ENCODE measurements around the gene POLA2.
"Not testable (repeated sequence)": the region's sequence is repeated elsewhere in the genome, so short reads cannot be mapped to it uniquely, and the experiment has no call there.

Gene POLA2

DNA sequence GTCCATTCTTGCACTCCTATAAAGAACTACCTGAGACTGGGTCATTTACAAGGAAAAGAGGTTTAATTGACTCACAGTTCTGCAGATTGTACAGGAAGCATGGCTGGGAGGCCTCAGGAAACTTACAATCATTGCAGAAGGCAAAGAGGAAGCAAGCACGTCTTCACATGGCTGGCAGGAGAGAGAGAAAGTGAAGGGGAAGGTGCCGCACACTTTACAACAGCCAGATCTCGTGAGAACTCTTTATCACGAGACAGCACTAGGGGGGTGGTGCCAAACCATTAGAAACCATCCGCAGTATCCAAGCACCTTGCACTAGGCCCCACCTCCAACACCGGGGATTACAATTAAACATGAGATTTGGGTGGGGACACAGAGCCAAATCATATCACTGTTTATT, 19.4 kb upstream of the POLA2 start:
- DNase-seq = no peak

DNA sequence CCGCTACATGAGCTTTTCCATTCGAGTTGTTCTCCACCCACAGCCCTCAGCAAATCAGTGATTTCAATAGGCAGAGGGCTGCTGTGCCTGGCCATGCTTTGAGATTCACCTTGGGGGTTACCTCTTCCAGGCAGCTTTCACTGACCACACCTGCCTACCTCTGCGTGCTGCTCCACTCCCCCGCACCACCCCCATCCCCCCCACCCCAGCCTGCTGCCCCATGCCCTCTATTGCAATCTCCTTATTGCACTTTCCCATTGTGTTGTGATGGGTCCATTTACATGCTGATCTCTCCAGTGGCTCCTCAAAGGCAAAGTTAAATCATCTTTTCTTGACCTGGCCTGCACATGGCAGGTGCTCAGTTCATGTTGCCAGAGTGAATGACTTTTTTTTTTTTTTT, 18.0 kb upstream of the POLA2 start:
- no peak for DNase-seq

DNA sequence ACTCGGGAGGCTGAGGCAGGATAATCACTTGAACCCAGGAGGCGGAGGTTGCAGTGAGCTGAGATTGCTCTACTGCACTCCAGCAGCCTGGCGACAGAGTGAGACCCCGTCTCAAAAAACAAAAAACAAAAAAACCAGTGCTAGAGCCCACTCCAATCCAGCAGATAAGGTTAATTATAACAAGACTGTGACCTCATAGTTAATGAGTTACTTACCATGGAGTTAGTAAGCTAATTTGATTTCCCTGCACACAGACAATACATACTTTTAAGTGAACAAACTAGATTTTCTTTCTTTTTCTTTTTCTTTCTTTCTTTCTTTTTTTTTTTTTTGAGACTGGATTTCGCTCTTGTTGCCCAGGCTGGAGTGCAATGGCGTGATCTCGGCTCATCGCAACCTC, 16.7 kb upstream of the POLA2 start:
- not testable (repeated sequence) for DNase-seq

DNA sequence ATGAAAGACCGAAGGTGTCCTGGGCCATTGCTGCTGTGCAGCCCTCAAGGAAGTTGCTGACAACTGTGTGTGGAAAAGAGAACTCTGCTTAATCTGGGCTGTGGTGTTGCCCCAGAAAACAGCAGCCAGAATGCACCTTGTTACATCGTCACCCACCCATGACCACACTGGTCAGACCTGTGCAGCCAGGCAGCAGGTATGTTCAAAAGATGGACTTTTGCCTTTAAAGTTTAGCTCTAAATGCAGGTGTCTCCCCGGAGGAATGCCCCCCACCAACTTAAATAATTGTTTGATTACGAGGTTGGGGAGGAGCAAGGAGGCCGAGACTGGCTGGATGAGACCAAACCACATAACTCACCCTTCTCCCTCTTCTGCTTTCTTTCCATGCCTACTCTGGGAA, 15.3 kb upstream of the POLA2 start:
- DNase-seq = no peak

DNA sequence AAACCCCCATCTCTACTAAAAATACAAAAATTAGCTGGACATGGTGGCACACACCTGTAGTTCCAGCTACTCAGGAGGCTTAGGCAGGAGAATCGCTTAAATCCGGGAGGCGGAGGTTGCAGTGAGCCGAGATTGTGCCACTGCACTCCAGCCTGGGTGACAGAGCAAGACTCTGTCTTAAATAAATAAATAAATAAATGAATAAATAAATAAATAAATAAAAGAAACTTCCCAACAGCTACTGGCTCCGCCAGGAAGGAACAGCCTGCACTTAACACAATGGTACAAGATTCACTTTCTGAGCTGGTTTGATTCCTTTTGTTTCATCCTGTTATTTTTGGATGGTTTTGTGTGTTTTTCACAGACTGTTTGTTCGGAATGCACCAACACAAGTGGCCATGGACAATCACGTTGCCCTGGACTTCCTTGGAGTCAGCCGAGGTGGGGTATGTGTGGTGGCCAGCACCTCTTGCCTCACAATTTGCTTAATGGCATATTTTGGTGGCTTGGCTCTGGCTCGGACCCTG, 13.5 kb upstream of the POLA2 start:
- not testable (repeated sequence) for DNase-seq

DNA sequence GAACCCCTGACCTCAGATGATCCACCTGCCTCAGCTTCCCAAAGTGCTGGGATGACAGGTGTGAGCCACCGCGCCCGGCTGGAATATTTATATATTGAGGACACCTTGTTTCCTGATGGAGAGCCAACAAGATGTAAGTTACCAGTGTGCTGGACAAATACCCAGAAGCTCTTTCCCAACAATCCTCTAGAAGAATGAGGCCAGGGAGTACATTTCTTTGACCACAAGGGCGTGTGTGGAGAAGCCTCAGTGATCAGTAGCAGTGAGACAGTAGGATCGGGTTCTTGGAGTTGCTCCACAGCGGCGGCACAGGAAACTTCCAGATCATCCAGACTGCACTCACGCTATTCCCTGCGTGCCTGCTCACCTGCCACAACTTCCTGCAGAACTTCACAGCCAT, 10.3 kb upstream of the POLA2 start:
- no peak for DNase-seq

DNA sequence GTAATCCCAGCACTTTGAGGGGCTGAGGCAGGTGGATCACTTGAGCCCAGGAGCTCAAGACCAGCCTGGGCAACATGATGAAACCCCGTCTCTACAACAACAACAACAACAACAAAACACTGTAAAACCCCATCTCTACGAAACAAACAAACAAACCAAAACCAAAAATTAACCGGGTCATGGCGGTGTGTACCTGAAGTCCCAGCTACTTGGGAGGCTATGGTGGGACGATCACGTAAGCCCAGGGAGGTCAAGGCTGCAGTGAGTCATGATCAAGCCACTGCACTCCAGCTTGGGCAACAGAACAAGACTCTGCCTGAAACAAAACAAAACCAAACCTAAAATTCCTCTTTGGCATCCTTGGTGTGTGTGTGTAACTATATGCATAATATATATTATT, 7.0 kb upstream of the POLA2 start:
- DNase-seq = no peak

DNA sequence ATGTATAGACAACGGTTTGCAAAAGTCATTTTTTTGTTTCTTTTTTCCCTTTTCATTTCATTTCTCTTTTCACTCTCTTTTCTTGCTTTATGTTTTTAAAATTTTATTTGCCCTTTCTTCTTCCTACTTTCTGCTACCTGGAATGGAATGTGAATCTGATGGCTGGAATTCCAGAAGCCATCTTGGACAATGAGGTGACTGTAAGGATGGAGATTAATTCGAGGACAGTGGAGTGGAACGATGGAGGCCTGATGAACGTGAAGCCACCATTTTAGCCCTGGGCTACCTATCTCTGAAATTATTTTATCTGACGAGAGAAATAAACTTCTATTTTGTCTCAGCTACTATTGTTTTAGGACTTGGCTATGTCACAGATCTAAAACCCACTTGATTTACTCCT, 2.8 kb upstream of the POLA2 start:
- DNase-seq = no peak

DNA sequence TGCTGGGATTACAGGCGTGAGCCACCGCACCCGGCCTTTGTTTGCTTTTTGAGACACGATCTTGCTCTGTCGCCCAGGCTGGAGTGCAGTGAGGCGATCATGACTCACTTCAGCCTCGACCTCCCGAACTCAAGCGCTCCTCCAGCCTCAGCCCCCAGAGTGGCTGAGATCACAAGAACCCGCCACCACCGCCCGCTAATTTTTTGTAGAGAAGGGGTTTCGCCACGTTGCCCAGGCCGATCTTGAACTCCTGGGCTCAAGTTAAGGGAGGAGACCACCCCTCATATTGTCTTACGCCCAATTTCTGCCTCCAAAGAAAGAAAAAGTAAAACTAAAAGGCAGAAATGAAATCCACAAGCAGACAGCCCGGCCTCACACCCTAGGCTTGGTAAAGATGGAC, 1.5 kb upstream of the POLA2 start:
- DNase-seq = no peak

DNA sequence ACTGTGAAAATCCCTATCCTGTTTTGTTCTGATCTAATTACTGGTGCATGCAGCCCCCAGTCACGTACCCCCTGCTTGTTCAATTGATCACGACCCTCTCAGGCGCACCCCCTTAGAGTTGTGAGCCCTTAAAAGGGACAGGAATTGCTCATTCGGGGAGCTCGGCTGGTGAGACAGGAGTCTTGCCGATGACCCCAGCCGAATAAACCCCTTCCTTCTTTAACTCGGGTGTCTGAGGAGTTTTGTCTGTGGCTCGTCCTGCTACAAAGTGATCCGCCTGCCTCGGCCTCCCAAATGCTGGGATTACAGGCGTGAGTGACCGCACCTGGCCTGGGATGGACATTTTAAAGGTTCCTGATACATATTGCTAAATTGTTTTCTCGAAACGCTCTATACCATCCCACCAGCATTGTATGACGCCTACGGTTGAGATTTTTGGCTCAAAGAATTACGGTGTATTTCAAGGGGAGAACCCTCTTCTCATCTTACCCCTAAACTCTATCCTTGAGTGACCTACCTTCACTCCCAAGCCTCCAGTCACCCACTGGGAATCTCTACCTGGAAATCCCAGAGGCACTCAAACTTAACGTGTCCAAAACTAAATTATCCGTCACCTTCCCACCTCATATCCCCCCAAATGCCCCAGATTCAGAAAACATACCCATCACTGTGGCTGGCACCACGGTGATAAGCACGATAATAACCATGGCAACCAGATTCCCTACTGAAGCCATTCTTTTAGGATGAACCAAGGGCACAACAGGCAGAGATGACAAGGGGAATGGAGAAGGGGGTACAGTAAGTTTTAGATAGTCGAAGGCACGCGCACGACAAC, 789 bp upstream of the POLA2 start:
- DNase-seq = no peak

DNA sequence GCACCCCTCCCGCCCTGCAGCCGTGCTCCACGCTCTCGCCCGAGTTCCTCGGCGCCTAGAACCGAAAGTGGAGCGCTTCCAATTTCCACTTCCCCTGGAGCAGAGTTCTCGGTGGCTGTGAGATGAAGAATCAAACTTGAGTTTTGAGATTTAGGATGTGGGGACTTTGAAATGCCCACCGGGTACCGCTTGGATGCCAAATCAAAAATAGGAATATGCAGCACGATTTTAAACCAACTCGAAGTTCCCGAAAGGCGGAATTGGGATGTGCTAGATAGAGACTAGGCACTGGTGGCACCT, 569 bp downstream of the POLA2 start:
- peak in 1 of 2 donors; percentile 51 for DNase-seq

DNA sequence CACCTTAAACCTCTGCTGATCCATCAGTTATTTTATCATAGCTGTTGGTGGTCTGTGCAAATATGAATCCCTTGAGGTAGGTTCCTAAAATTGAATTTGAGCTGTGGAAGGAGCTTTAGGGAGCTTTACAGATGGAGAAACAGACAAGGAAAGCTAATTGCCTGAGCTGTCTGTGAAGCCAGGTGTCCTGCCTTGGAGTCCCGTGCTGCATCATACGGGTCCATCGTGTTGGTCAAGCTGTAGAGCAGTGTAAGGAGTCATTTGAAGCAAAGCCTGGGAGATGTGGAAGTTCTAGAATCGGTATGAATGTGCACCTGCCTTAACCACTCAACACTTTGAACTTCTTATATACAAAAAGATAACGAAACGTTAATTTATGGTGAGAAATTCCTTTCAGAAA, 1.0 kb downstream of the POLA2 start:
- no peak for DNase-seq

DNA sequence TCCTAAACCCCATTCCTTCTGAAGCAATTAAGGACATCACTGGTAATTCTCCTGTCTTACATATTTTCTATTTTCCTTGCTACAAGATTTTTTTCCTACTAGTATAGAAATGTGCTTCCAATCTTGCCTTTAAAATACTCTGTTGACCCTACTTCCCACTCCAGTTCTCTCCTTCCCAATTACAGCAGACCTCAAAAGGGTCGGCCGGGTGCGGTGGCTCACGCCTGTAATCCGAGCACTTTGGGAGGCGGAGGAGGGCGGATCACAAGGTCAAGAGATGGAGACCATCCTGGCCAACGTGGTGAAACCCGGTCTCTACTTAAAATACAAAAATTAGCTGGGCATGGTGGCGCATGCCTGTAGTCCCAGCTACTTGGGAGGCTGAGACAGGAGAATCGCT, 3.0 kb downstream of the POLA2 start:
- not testable (repeated sequence) for DNase-seq

DNA sequence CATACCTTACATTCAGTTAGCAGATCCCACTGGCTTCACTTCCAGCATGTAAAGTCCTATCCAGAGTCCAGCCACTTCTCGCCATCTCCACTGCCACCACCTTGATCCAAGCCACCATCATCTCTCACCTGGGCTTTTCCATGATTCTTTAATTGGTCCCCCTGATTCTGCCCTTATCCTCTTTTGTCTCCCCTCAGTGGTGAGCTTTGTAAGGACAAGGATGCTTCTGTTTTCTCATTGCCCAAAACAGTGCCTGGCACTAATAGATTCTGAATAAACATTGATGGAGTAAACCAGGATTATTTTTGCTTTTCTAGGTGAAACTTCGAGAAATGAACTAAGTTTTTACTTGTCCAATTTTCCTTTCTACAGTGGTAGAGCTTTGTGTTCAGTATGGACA, 4.4 kb downstream of the POLA2 start:
- no peak for DNase-seq

DNA sequence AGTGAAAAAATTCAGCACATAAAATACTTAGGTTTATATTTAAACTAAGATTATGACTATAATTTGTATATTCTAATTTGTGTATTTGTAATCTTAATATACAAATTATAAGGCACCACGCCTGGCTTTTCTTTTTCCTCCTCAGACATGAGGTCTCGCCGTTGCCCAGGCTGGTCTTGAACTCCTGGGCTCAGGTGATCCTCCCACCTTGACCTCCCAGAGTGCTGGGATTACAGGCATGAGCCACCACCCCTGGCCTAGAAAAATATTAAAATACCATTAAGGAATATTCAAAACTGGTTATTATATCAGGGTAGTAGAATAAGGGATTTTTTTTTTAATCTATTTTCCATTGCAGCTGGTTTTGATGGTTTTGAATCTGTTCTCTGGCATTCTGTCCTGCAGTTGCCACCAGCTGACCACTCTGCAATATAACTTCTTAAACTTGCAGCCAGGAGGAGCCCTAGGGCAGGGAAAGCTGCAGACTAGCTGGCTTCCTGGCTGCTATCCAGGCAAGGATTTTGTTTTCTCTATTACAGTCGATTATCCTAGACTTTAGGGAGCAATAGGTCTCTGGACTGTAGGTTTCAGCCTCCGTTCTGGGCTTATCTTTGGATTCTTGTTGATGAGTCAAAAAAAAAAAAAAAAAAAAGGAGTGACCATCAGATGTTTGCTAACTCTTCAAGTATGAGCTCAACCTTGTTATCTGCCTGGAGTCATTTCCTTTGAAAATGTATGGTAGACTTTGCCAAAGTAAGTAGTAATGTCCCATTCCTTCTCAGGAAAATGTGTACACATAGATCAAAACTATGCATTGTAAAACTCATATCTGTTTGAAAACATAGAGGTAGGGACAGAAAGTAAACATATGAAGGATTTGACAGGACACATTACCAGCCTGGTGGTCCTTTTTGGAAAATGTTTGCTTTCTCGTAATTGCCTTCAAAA, 13.2 kb downstream of the POLA2 start:
- DNase-seq = no peak

DNA sequence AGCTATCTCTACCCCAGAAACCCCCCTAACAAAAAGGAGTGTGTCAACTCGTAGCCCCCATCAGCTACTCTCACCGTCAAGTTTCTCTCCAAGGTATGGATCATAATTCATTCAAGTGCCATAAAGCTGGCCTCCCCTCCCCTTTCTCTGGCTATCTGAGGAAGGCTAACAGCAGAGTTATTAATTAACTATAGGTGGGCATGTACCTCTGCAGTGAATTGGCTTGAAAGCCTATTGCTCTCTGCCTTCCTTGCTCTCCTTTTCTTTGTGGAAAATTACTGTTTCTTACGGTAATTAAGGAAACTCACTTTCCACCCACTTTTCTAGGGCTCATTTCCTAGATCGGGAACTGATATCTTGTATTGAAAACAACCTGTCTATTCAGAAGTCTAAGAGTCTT, 14.1 kb downstream of the POLA2 start:
- no peak for DNase-seq

DNA sequence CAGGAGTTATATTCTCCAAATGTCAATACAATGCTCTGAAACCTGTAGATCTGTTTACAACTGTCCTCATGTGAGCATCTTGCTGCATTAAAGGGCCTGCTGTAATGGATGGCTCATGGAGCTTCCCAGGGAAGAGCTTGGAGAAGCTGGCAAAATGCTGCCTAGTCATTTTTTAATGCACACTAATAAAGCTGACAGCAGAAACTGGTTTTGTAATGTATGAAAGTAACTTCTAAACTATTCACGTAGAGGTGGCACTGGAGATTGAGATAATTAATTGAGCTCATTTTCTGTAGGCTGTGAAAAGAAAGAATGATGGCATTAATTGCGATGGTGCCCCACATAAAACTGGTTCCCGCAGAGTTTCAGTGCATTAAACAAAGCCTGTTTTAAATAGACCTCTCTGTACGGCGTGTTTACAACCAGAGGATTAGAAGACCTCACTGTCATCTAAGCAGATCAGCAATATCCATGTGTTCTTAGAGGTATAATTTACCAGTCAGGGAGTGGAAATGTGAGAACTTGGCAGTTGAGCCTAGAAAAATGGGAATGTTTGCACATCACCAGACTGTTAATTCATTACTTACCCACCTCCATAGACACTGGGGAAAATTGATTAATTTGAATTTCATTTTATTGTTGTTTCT, 16.0 kb downstream of the POLA2 start:
- DNase-seq = no peak

DNA sequence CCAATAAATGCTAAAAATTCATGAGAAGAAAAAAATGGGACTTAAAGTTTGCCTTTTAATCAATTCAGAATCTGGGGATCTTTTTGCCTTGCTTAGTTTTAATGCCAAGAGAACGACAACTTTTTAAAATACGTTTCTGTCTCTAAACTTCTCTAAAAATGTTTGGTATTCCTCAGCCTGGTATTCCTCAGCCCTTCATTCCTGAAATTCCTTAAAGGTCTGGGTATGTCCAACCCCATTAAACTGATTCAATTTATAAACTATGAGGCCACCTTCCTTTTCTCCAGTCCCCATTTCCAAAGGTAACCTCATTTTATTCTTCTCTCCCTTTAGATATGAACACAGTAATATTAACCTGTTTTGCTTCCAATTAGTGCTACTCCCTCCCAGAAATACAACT, 16.6 kb downstream of the POLA2 start:
- no peak for DNase-seq

DNA sequence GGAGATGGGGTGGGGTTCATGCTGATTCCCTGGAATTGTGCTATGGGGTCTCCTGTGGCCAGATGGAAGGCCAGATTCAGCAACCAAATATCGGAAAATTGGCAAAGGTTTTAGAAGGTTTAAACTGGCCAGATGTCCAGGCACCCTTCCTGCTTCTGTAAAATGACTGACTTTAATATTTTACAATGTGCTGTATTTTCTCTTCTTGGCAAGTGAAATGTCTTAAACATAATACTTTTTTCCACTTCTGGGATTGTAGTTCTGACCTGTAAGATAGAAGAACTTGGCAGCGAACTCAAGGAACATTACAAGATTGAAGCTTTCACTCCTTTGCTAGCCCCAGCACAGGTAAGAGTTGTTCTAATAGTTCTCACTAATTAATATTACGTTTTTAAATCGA, 17.5 kb downstream of the POLA2 start:
- no peak for DNase-seq

DNA sequence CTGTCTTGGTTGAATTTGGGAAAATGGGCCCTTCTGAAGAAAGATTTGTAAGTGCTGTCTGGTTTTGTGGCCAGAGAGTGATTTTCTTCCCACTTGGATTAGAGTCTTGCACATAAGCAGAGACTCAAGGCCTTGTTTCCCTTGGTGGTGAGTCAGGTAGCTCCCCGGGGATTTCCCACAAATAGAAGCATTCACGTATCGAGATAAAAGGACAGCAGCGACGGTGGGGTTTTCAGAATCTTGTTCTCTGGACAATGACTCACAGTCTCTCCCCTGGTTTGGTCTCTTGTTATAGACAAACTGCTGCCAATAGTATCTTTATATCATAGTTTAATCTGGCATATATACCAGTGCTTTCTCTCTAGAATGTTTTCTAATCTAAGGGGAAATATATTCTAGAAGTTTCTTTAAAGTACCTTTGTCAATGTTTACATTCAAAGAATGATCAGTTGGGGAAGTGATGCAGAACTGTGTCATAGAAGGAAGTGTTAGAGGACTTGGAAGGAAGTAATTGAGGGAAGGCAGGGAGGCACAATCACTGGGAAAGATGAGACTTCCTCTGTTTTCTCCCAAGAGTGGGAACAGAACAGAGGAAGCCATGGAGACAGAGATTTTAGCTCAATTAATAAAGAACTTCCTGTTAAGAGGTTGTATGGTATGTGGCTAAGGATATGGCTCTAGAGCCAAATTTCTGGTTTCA, 18.1 kb downstream of the POLA2 start:
- DNase-seq = peak; percentile 54 to 64

DNA sequence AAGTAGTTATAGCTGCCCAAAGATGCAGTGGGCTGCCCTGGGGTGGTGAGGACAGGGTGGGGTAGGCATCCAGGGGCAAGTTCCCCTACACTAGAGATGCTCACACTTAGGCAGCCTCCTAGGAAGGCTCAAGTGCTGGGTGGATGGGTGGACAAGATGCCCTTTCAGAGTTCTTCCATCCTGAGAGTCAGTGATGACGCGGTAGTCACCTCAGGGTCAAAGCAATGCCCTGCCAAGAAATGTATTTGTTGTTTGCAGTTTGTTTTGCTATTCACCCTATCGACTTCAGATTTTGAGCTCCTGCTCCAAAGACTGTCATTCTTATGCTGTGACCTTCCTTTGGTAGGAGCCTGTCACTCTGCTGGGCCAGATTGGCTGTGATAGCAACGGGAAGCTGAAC, 18.9 kb downstream of the POLA2 start:
- DNase-seq = no peak

DNA sequence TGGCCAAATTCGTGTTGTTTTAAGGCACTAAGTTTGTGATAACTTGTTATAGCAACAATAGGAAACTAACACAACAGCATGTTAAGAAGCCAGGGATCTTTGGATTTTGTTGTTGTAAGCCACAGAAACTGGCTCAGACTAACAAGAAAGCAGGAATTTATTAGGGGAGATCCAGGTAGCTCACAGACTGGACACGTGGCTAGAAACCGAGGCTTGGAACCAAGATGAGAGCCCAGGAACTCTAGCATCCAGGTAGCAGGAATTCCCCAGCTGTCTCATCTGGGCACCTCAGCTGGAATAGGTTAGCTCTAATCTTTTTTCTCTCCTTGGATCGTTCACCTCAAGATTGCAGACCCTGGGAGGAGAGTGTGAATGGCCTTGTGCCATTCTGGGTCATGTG, 24.9 kb downstream of the POLA2 start:
- no peak for DNase-seq

DNA sequence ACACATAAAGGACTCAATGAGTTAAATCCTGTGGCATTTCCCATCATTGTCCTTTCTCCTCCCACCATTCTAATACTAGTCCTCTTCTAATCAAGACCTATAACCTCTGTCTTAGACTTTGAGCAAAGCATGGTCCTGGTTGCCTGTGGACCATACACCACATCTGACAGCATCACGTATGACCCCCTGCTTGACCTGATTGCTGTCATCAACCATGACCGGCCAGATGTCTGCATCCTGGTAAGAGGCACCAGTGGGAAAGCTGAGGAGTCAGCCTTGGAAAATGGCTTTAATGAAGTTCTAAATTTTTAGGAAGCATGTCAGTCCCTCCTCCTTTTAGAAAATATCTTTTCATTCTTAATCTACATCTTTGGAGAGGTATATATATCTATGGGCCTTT, 25.8 kb downstream of the POLA2 start:
- DNase-seq = no peak

Measured in stimulated activated CD4-positive, alpha-beta T cell treated with anti-CD3 and anti-CD28 coated beads, Interleukin-2, amount 100 ng/mL, for 24 hours (primary cell).